Right lobe of liver (tissue), 6 donors: ENCODE measurements around the gene NETO1. TPM values are rescaled to one million over a fixed set of nuclear protein-coding genes. Genes with fewer than 3 reads are reported as not detected.

Experiments
- ATAC-seq, 4 donors: fragments of 200-7000 bp; cut with Tn5 transposase; one replicate each; pipeline ENCODE4 v1.9.1; 2020; ENCODE audit warnings: mild to moderate bottlenecking in 4 of 4, moderate library complexity in 4 of 4
- DNase-seq, 3 donors: peaks; one replicate each; pipeline ENCODE4 v3.0.0-alpha.2; 2020
- H3K27ac ChIP-seq, 3 donors: fragments of 200-600 bp; one replicate each; pipeline ENCODE4 v1.8.0; 2022
- H3K27me3 ChIP-seq, 2 donors: fragments of 200-600 bp; one replicate each; pipeline ENCODE4 v1.8.0; 2022
- H3K36me3 ChIP-seq, 4 donors: fragments of 200-600 bp; sonication (generic) in 1 of 4; one replicate each; pipeline versions ENCODE4 v1.5.1 to v1.8.0; 2017 to 2022; ENCODE audit warnings: control low read depth in 1 of 4
- H3K4me1 ChIP-seq, 4 donors: fragments of 200-600 bp; sonication (generic) in 1 of 4; one replicate each; pipeline versions ENCODE4 v1.5.1 to v1.8.0; 2017 to 2022; ENCODE audit warnings: control low read depth in 1 of 4
- H3K4me3 ChIP-seq, 3 donors: fragments of 200-600 bp; one replicate each; pipeline ENCODE4 v1.8.0; 2022
- H3K9me3 ChIP-seq, 4 donors: fragments of 200-600 bp; sonication (generic) in 1 of 4; one replicate each; pipeline versions ENCODE4 v1.5.1 to v1.8.0; 2017 to 2022; ENCODE audit warnings: control low read depth in 1 of 4
- CTCF ChIP-seq, 4 donors: fragments of 200-600 bp in 3 of 4; fragments of 450-650 bp in 1 of 4; IDR thresholded peaks; one replicate each; pipeline versions ENCODE4 v1.5.1 to v1.8.0; 2016 to 2022; ENCODE audit warnings: antibody characterized with exemption in 4 of 4, mild to moderate bottlenecking in 2 of 4
- POLR2A ChIP-seq: fragments of 450-650 bp; IDR thresholded peaks from one replicate; pipeline ENCODE4 v1.6.1; 2017; ENCODE audit warnings: antibody characterized with exemption, mild to moderate bottlenecking
- WGBS: methylation state at CpG from one replicate; pipeline ENCODE4 v1.1.6; 2018; ENCODE audit warnings: low coverage, low lambda C conversion rate; ENCODE audit not compliant: insufficient coverage; ENCODE audit errors: missing lambda C conversion rate; 5-methylcytosine and 5-hydroxymethylcytosine counted together
- intact Hi-C, 2 donors: fragments of 100-400 bp; cut with DNase I; formaldehyde crosslinking; loops; one replicate each; pipeline versions ENCODE4 v1.11.2 to v1.14.1; 2022
- total RNA-seq, 6 experiments: library from RNA; depleted of rRNA in 2 of 6; stranded (reverse); fragments of >200 nt in 2 of 6; fragmentation: NEBNext Ultra II Directional in 3 of 6; extraction: Animal tissue kit (Norgen Biotek cat#: 25700) in 3 of 6; gene quantifications; one replicate each; pipeline versions ENCODE4 v1.1.0 to v1.2.4, GENCODE V29; 2016 to 2023
- donor health status: DM: no; HTN: yes; CAD: no.
- donor health status: DM: no; HTN: no; CAD: no.
- donor health status: DM: no; HTN: no; CAD: no.
- donor health status: DM: no; HTN: yes; CAD: no.
- donor health status: DM: no; HTN: yes; CAD: no.

Gene NETO1
- total RNA-seq, 6 experiments from 2014 or later: not detected

DNA sequence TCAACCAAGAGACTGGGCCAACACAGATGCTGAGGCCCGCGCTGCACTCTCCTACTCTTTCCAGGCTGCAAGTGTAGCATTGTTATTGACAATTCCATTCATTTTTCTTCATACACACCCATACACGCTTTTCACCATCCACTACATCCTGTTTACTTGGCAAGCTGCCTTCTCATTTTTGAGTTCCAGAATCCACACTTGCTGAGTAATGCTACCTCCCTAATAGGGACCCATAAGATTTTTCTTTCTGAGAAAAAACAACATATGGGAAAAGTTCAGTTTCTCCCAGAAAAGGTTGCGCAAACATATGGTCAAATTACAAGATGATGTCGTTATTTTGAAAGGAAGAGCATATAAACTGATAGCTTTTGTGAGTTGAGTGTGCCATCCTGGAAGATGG lies 3.3 kb upstream of the NETO1 start:
- no peaks in the 10 kb centered on the region for H3K9me3 ChIP-seq

GRCh38 chr18:72869226-72870185 lies 1.7 kb upstream of the NETO1 start:
- Histone ChIP-seq H3K36me3 (no peaks in the 10 kb centered on the region), H3K4me3 (no peak overlapping the region), H3K27me3 (no peaks in the 10 kb centered on the region), H3K27ac (no peak overlapping the region), H3K9me3 (no peaks in the 10 kb centered on the region), H3K4me1 (no peaks in the 10 kb centered on the region)
- TF ChIP-seq POLR2A: no peak
- TF ChIP-seq CTCF (IDR thresholded peaks at IDR 0.05): no peak
- ATAC-seq: peak in 1 of 4 donors; percentile 22
- no peak for DNase-seq
- intact Hi-C loops: no loop called here
- 4% methylated on average over 39 of the region's 57 CpGs for WGBS

More for the DNA sequence above, 3.3 kb upstream of the NETO1 start:
- Histone ChIP-seq H3K27me3 (no peaks in the 10 kb centered on the region), H3K4me1 (no peaks in the 10 kb centered on the region), H3K27ac (no peak overlapping the region), H3K4me3 (no peak overlapping the region), H3K36me3 (no peaks in the 10 kb centered on the region)
- TF ChIP-seq CTCF (IDR thresholded peaks at IDR 0.05): no peak
- TF ChIP-seq POLR2A: no peak
- DNase-seq (no peak), ATAC-seq (no peak)
- 57% methylated on average over 5 of the region's 5 CpGs for WGBS
- intact Hi-C loops: no loop called here

- Histone ChIP-seq H3K27me3 (no peaks in the 10 kb centered on the region), H3K36me3 (no peaks in the 10 kb centered on the region), H3K9me3 (no peaks in the 10 kb centered on the region), H3K27ac (no peak overlapping the region), H3K4me1 (no peaks in the 10 kb centered on the region), H3K4me3 (peak overlapping the region in 1 of 3 donors; percentile 16)
- 2% methylated on average over 27 of the region's 62 CpGs for whole genome bisulfite sequencing
- DNase-seq (no peak), ATAC-seq (peak in 1 of 4 donors; percentile 19)
- no peak for TF ChIP-seq CTCF (IDR thresholded peaks at IDR 0.05)
- TF ChIP-seq POLR2A: no peak
- intact Hi-C loops: no loop called here
Measured at GRCh38 chr18:72868585-72869225, 918 bp upstream of the NETO1 start.

DNA sequence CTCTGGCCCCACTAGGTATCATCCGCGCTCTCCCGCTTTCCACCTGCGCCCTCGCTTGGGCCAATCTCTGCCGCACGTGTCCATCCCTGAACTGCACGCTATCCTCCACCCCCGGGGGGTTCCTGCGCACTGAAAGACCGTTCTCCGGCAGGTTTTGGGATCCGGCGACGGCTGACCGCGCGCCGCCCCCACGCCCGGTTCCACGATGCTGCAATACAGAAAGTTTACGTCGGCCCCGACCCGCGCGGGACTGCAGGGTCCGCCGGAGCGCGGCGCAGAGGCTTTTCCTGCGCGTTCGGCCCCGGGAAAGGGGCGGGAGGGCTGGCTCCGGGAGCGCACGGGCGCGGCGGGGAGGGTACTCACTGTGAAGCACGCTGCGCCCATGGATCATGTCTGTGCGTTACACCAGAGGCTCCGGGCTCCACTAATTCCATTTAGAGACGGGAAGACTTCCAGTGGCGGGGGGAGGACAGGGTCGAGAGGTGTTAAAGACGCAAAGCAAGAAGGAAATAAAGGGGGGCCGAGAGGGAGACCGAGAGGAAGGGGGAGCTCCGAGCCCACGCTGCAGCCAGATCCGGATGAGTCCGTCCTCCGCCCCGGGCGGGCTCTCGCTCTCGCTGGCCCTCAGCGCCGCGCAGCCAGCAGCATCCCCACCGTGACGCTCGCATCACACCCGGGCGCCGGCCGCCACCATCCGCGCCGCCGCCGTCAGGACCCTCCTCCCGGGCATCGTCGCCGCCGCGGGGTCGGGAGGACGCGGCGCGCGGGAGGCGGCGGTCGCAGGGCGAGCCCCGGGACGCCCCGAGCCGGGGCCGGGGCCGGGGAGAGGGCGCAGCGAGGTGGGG lies 664 bp downstream of the NETO1 start:
- DNase-seq (no peak), ATAC-seq (no peak)
- Histone ChIP-seq H3K27me3 (no peaks in the 10 kb centered on the region), H3K9me3 (no peaks in the 10 kb centered on the region), H3K27ac (no peak overlapping the region), H3K4me3 (no peak overlapping the region), H3K36me3 (no peaks in the 10 kb centered on the region), H3K4me1 (no peaks in the 10 kb centered on the region)
- WGBS: 0% methylated on average over 5 of the region's 102 CpGs
- TF ChIP-seq POLR2A (no peak), CTCF (IDR thresholded peaks at IDR 0.05) (no peak)
- intact Hi-C loops: no loop called here
